GM21717 (cell line): Measurements from ENCODE around the gene VPS54.

Experiments used
- ATAC-seq: cut with Tn5 transposase; IDR thresholded peaks from one replicate; pipeline ENCODE4 v1.9.1; 2021; ENCODE audit warnings: mild to moderate bottlenecking, moderate library complexity; ENCODE audit not compliant: unreplicated experiment

VPS54 gene

GRCh38 chr2:63846487-63846886 lies 172.7 kb downstream of the VPS54 start:
- no peak for ATAC-seq

GRCh38 chr2:63845866-63846265 lies 173.4 kb downstream of the VPS54 start:
- no peak for ATAC-seq

DNA sequence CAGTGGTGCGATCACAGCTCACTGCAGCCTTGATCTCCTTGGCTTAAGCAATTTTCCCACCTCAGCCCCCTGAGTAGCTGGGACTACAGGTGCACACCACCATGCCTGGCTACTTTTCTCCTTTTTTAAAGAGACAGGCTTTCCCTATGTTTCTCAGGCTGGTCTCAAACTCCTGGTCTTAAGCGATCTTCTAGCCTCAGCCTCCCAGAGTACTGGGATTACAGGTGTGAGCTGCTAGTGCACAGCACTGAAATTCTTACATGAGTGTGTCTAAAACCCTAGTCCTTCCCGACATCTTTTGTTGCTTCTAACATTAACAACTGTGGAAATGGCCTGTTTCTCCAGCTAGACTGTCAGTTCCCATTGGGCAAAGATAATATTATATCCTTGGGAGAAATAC lies 174.6 kb downstream of the VPS54 start:
- ATAC-seq: no peak

GRCh38 chr2:63843791-63844190 lies 175.4 kb downstream of the VPS54 start:
- ATAC-seq: no peak

DNA sequence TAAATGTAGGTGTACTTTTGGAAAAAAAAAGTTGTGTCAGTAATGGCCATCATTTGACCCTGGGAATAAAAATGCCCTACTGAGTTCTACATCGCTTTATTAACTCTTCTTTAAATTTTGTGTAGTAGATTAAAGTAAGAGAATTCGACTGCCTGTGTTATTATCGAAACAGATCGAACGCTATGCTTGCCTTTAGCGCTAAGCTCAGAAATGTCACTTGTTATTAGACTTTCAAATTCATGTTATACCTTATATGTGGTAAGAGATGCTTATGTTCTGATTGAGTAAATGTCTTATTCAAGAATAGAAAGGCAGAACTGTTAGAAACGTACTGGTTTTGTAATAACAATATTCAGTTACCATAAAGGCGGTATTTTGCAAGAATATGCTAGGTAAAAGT lies 176.1 kb downstream of the VPS54 start:
- ATAC-seq: no peak

GRCh38 chr2:63842149-63843061 lies 176.8 kb downstream of the VPS54 start:
- no peak for ATAC-seq
